Measurements from ENCODE around the gene TSSK6.

Gene TSSK6

DNA sequence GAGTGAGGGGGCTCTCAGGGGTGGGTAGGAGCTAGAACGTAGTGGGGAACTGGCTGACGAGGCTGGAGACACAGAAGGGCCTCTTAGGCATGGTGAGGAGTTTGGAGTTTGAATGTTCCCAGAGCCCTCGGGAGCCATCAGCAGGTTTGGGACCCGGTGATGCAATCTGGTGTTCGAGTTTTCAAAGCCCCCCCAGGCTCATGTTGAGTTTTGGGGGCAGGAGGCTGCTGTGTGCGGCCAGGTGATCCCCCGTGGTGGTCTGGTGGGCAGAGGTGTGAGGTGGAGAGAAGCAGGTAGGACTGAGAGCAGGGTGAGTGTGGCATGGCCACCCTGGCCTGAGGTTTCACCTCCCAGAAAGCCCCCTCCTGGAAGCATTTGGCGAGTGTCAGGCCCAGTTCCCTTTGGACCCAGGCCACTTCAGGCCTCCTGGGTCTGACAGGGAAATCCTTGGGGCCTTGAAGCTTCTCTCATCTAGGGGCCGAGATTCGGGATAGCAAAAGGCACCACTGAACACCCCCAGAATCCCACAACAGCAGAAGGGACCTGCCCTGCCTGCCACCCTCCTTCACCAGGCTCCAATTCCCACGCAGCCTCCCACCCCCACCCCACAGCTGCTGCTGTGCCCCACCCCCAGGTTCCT, 14.6 kb upstream of the TSSK6 start:
- DNase-seq = no peak

GRCh38 chr19:19528721-19529490, 13.6 kb upstream of the TSSK6 start, which contains the start of gene YJEFN3:
Gene YJEFN3, plus strand, starts transcription at chr19:19528911. Its CDS starts 22 bp downstream, at chr19:19528933.
- DNase-seq = no peak

DNA sequence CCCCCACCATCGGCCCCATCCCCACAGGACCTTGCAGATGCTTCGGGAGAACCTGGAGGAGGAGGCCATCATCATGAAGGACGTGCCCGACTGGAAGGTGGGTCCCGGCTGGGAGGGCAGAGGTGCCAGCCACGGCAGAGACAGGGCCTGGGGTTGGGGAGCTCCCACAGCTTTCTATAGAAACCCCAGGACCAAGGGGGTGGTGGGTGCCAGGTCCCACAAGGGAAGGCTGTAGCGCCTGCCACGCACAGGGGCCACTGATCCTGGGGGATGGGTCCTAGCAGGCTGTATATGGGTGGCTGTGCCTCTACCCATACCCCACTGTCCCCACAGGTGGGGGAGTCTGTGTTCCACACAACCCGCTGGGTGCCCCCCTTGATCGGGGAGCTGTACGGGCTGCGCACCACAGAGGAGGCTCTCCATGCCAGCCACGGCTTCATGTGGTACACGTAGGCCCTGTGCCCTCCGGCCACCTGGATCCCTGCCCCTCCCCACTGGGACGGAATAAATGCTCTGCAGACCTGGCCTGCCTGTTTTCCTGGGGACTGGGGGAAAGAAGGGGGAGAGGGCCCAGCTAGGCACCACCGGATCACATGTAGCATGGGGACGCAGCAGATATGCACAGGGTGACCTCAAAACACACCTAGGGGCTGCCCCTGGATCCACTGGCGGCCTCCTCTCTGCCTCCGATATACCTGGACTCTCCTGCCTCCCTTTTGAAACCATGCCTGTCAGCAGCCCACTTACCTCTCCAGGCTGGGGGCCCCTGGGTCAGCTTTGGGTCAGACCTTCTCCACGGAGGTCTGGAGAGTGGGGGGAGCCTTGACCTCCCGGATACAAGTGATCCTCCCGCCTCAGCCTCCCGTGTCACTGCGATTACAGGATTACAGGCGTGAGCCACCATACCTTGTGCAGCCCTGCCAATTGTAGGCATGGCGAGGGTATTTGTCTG, 12.6 kb upstream of the TSSK6 start:
- no peak for DNase-seq

DNA sequence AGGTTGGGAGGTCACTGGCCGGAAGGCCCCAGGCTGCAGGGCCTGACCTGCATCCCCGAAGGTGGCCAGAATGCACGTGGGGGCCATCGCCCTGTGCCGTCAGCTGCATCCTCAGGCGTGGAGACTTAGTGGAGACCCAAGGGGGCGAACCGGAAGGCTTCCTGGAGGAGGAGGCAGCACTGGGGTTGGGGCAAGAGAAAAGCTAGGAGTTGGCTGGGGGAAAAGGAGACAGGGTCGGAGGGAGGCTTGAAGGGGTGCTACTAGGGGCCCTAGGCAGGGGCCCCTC, 12.0 kb upstream of the TSSK6 start:
- no peak for DNase-seq

GRCh38 chr19:19526581-19527370, 11.4 kb upstream of the TSSK6 start:
- no peak for DNase-seq

DNA sequence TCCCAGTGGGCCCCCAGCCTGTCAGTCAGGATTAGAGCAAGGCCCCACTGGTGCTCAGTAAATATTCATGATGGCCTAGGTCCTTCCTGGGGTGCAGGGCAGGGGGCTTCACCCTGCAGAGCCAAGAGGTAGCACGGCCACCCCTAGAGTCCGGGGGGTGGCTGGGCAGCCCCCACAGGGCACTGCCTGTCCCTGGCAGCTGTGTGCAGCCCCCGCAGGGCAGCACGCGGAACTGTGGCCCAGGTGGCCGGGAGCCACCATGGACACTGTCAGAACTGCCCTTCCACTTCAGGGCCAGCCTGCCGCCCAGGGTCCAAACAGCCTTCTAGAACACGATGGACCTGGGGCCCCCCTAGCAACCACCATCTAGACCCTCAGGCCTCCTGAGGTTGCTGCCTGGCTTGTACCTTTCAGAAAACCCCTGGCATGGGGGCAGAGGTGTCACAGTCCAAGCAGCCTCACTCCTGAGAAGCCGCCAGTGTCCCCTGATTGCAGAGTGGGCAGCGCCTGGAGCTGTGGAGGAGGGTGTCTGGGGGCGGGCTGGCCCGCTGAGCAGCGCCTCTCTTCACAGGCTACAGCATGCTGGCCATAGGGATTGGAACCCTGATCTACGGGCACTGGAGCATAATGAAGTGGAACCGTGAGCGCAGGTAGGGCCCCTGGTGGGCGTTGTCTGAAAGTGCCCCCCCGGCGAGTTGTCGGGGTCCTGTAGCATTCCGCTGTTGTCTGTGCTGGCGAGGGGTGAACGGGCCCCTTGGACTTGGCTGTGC, 10.4 kb upstream of the TSSK6 start:
- no peak for DNase-seq

GRCh38 chr19:19524053-19524452, 8.7 kb upstream of the TSSK6 start:
- DNase-seq = no peak

GRCh38 chr19:19523177-19523576, 7.8 kb upstream of the TSSK6 start:
- DNase-seq = no peak

DNA sequence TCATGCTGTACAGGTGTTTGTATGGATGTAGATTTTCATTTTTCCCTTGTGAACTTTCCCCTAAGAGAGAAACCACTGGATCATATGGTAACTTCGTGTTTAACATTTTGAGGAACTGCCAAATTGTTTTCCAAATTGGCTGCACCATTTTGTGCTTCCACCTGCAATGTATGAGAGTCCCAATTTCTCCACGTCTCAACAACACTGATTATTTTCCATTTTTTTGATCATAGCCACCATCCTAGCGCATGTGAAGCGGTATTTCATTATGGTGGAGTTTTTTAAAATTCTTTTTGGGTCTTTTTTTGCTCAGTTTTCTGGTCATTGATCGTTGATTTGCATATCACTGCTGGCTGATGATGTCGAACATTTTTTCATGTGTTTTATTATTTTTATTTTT, 5.6 kb upstream of the TSSK6 start:
- DNase-seq = no peak

GRCh38 chr19:19517235-19517619, 1.9 kb upstream of the TSSK6 start:
- no peak for DNase-seq

DNA sequence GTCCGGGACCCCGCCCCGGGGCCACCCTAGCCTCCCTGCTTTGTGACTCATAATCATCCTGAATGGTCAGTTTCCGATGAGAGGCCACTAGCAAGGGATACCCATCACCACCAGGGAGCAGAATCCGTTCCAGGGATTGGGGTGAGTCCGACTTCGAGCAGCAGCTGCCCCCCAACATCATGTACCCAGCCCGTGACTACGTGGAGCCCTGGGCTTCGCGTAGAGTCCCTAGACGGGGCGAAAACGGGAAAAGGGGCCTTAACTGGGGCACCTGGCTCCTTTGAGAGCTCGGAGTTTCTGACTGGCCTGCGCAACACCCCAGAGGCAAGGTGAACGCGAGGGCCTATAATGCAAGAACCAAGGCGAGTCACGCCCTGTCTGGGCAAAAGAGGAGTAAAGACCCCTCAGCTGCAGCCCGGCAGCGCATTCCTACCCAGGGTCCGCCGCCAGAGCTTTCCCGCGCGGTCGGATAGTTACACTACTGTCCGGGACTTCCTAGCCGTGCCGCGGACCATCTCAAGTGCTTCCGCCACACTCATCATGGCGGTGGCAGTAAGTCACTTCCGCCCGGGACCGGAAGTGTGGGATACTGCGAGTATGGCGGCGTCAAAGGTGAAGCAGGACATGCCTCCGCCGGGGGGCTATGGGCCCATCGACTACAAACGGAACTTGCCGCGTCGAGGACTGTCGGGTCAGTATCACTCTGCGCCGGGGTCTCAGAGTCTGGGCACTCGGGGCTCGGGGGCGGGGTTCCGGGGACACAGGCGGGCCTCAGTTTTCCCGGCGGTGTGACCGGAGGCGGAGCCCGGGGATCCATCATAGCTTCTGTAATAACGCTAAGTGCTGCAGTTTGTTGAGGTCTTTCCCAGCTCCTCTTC, 533 bp upstream of the TSSK6 start, which contains the start of gene NDUFA13:
Gene NDUFA13, plus strand, starts transcription at position 584 of the 878 bp plus-strand sequence. Its CDS starts 14 bp downstream, at position 598.
- DNase-seq = peak; percentile 95

GRCh38 chr19:19514215-19514657, 1.1 kb downstream of the TSSK6 start:
- DNase-seq = no peak

DNA sequence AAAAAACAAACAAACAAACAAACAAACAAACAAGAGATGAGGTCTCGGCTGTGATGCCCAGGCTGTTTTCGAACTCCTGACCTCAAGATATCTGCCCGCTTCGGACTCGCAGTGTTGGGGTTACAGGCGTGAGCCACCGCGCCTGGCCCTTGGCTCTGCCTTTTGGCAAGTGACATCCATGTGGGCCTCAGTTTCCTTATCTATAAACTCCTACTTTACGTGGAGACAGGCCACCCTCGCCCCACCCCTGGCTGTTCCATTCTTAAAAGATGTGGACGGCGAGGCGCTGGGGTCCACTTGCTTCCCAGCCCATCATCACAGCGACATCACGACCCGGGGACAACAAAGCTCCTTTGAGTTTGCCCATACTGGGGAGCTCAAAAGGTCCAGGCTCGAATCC, 1.7 kb downstream of the TSSK6 start:
- DNase-seq = no peak

GRCh38 chr19:19510432-19510831, 4.9 kb downstream of the TSSK6 start:
- no peak for DNase-seq

- DNase-seq = no peak
These were observed 7.1 kb downstream of the TSSK6 start for GRCh38 chr19:19508217-19508616.

DNA sequence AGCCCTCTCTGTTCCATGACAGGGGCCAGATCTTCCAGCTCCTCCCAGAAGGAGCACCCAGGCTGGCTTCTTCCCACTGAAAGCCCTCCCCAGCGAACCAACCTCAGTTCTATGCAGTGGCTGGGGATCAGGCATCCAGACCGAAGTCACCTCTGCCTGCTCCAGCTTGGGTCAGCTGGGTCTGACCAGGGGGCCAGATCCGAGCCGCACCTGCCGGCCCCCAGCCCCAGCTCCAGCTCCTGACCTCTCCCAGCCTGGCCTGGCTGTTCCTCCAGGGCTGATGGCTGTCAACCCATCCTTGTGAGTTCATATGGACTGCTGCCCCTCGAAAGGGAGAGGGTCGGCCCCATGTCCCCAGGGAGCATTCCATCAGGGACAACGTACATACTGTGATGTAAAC, 8.0 kb downstream of the TSSK6 start:
- DNase-seq = no peak

DNA sequence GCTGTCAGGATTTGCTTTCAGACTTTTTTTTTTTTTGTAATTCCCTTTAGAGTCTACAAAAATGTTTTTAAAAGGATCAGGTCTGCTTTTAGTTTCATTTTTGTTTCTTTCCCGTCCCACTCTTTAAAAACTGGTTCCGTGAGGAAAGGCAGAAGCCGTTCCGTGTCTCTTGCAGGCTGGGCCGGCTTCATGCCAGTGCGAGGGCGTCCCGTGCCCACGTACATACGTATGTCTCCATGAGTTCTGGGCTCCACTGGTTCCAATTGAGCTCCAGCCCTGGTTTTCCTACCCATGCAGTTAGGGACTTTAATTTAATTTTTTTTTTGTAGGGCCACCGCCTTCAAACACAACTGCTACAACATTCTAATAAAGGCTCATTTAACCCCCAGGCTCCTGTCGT, 8.8 kb downstream of the TSSK6 start:
- DNase-seq = no peak

DNA sequence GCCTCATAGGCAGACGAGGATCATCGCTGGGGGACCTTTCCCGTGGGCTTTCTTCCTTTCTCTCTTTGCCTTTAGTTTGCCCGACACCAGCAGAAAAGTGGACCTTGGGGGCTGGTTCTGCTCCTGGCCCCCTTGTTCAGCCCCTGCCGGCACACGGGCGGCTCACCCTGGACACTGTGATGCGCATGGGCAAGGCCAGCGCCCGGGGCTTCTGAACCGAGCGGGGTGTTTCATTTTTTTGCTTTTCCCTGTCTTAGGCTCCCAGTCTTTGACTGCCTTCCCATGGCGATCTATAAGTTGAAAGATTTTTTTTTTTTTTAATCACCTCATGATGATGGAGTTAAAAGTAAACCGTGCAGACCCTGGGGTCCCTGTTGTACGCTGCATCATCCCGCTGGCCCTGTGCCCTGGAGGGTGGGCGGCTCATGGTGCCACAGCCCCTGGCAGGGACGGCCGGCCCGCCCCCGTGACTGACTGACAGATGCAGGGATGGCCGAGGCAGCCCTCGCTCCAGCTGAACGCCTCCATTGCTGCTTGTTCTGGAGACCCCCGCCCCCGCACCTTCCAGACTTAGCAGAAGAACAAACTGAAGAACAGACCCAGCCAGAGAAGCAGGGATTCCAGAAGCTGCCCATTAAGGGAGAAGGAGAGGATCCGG, 9.6 kb downstream of the TSSK6 start:
- no peak for DNase-seq

DNA sequence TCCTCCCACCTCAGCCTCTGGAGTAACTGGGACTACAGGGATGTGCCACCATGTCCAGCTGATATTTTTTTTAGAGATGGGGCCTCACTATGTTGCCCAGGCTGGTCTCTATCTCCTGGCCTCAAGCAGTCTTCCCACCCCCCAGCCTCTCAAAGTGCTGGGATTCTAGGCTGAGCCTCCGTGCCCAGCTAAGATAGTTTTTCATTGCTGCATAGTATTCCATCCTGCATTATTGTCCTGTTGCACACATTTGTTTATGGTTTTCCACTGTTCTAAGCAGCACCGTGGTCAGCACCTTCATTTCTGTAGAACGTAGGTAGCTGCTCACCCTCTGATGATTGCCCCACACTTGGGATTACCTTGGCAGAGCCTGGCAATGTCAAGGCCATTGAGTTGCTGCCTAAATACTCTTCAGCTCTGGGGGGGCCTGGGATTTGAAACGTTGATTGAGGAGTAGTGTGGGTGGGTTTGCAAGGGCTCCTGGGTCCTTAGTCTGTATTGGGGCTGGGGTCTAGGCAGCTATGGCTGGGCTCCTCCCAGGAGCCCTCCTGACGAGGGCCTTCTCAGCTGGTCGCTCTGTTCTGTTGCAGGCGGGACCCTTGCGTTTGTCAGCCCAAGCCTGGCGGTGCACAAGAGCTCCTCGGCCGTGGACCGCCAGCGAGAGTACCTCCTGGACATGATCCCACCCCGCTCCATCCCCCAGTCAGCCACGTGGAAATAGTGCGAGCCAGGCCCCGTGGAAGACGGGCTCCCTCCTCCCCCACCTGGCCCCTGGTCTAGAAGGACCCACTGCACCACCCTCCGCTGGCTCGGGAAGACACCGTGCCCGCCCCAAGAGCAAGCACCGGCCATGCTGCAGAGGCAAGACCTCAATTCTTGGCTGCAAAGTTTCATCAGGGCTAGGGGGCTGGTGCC, 10.3 kb downstream of the TSSK6 start:
- DNase-seq = no peak

All from activated CD4-positive, alpha-beta T cell treated with anti-CD3 and anti-CD28 coated beads for 48 hours (primary cell).